ENCODE data around the gene SPOP. TPM values are rescaled to one million over a fixed set of nuclear protein-coding genes. Genes with fewer than 3 reads are reported as not detected.
A peak's percentile ranks its signal among the peaks of the same experiment; 100 is the strongest.

SPOP gene
- total RNA-seq, 1 donor from 2014 or later: 48.6 TPM

GRCh38 chr17:49624896-49625295, 53.0 kb downstream of the SPOP start:
- no peaks in the 10 kb centered on the region for H3K27me3 ChIP-seq (ENCODE audit: insufficient read depth, low read length)
- no peak for TF ChIP-seq EZH2 (IDR thresholded peaks at IDR 0.05; ENCODE audit: insufficient read depth, low read length)
- TF ChIP-seq, protein P1, sequence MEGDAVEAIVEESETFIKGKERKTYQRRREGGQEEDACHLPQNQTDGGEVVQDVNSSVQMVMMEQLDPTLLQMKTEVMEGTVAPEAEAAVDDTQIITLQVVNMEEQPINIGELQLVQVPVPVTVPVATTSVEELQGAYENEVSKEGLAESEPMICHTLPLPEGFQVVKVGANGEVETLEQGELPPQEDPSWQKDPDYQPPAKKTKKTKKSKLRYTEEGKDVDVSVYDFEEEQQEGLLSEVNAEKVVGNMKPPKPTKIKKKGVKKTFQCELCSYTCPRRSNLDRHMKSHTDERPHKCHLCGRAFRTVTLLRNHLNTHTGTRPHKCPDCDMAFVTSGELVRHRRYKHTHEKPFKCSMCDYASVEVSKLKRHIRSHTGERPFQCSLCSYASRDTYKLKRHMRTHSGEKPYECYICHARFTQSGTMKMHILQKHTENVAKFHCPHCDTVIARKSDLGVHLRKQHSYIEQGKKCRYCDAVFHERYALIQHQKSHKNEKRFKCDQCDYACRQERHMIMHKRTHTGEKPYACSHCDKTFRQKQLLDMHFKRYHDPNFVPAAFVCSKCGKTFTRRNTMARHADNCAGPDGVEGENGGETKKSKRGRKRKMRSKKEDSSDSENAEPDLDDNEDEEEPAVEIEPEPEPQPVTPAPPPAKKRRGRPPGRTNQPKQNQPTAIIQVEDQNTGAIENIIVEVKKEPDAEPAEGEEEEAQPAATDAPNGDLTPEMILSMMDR (IDR thresholded peaks at IDR 0.05; ENCODE audit: insufficient read depth, low read depth, low read length): no peak
- H3K9me3 ChIP-seq (ENCODE audit: insufficient read depth, low read depth, low read length): no peaks in the 10 kb centered on the region
- no peak for FAIRE-seq
- no peaks in the 10 kb centered on the region for H3K9me3 Mint-ChIP-seq (ENCODE audit: unreplicated experiment)
- peaks cover 47% of the 10 kb centered on the region for H4K20me1 ChIP-seq (ENCODE audit: insufficient read depth, low read length)
- peaks cover 12% of the 10 kb centered on the region for H3K36me3 Mint-ChIP-seq (ENCODE audit: low read depth, unreplicated experiment)
- H3K4me1 ChIP-seq (ENCODE audit: insufficient read depth, low read length): no peaks in the 10 kb centered on the region
- H3K9ac ChIP-seq (ENCODE audit: low read length): no peak overlapping the region
- no peak overlapping the region for H3K4me3 ChIP-seq (ENCODE audit: insufficient read depth, low read depth, low read length)
- H3K27ac Mint-ChIP-seq (ENCODE audit: unreplicated experiment): no peak overlapping the region
- DNase-seq (ENCODE audit: low read depth): peak; percentile 51
- H3K27me3 Mint-ChIP-seq (ENCODE audit: low read depth, unreplicated experiment): no peaks in the 10 kb centered on the region
- no peak overlapping the region for H3K4me3 Mint-ChIP-seq (ENCODE audit: unreplicated experiment)
- no peak overlapping the region for H3K27ac ChIP-seq (ENCODE audit: low read depth, low read length)
- H3K36me3 ChIP-seq (ENCODE audit: insufficient read depth, low read length): peaks cover 7% of the 10 kb centered on the region
- peaks cover 11% of the 10 kb centered on the region for H3K4me1 Mint-ChIP-seq (ENCODE audit: low read depth, unreplicated experiment)
- H3K4me2 ChIP-seq (ENCODE audit: low read length): no peak overlapping the region
- H3K79me2 ChIP-seq (ENCODE audit: insufficient read depth, low read length): peaks cover 41% of the 10 kb centered on the region
- H2AFZ ChIP-seq (ENCODE audit: low read depth, low read length): no peak overlapping the region

- Mint-ChIP-seq H3K36me3 (ENCODE audit: low read depth, unreplicated experiment) (peaks cover 16% of the 10 kb centered on the region), H3K27ac (ENCODE audit: unreplicated experiment) (no peak overlapping the region), H3K4me1 (ENCODE audit: low read depth, unreplicated experiment) (no peaks in the 10 kb centered on the region), H3K4me3 (ENCODE audit: unreplicated experiment) (no peak overlapping the region), H3K27me3 (ENCODE audit: low read depth, unreplicated experiment) (no peaks in the 10 kb centered on the region), H3K9me3 (ENCODE audit: unreplicated experiment) (no peaks in the 10 kb centered on the region)
- no peaks in the 10 kb centered on the region for H3K9me3 ChIP-seq (ENCODE audit: insufficient read depth, low read depth, low read length)
- peaks cover 13% of the 10 kb centered on the region for H3K36me3 ChIP-seq (ENCODE audit: insufficient read depth, low read length)
- H3K27ac ChIP-seq (ENCODE audit: low read depth, low read length): no peak overlapping the region
- H3K27me3 ChIP-seq (ENCODE audit: insufficient read depth, low read length): no peaks in the 10 kb centered on the region
- H3K79me2 ChIP-seq (ENCODE audit: insufficient read depth, low read length): peaks cover 25% of the 10 kb centered on the region
- H4K20me1 ChIP-seq (ENCODE audit: insufficient read depth, low read length): peaks cover 26% of the 10 kb centered on the region
- H3K9ac ChIP-seq (ENCODE audit: low read length): no peak overlapping the region
- DNase-seq (ENCODE audit: low read depth) (no peak), FAIRE-seq (no peak)
- TF ChIP-seq, protein P1 (IDR thresholded peaks at IDR 0.05; ENCODE audit: insufficient read depth, low read depth, low read length): no peak
- H3K4me1 ChIP-seq (ENCODE audit: insufficient read depth, low read length): no peaks in the 10 kb centered on the region
- no peak overlapping the region for H2AFZ ChIP-seq (ENCODE audit: low read depth, low read length)
- no peak overlapping the region for H3K4me2 ChIP-seq (ENCODE audit: low read length)
- no peak overlapping the region for H3K4me3 ChIP-seq (ENCODE audit: insufficient read depth, low read depth, low read length)
These were observed 55.9 kb downstream of the SPOP start for GRCh38 chr17:49621946-49622529.

- FAIRE-seq (no peak), DNase-seq (ENCODE audit: low read depth) (no peak)
- H3K4me1 ChIP-seq (ENCODE audit: insufficient read depth, low read length): no peaks in the 10 kb centered on the region
- H4K20me1 ChIP-seq (ENCODE audit: insufficient read depth, low read length): peaks cover 31% of the 10 kb centered on the region
- Mint-ChIP-seq H3K36me3 (ENCODE audit: low read depth, unreplicated experiment) (peaks cover 14% of the 10 kb centered on the region), H3K9me3 (ENCODE audit: unreplicated experiment) (no peaks in the 10 kb centered on the region), H3K27me3 (ENCODE audit: low read depth, unreplicated experiment) (no peaks in the 10 kb centered on the region), H3K4me1 (ENCODE audit: low read depth, unreplicated experiment) (no peaks in the 10 kb centered on the region), H3K4me3 (ENCODE audit: unreplicated experiment) (no peak overlapping the region), H3K27ac (ENCODE audit: unreplicated experiment) (no peak overlapping the region)
- no peak overlapping the region for H3K9ac ChIP-seq (ENCODE audit: low read length)
- H3K27ac ChIP-seq (ENCODE audit: low read depth, low read length): no peak overlapping the region
- H3K9me3 ChIP-seq (ENCODE audit: insufficient read depth, low read depth, low read length): no peaks in the 10 kb centered on the region
- peaks cover 20% of the 10 kb centered on the region for H3K79me2 ChIP-seq (ENCODE audit: insufficient read depth, low read length)
- no peaks in the 10 kb centered on the region for H3K27me3 ChIP-seq (ENCODE audit: insufficient read depth, low read length)
- H3K4me2 ChIP-seq (ENCODE audit: low read length): no peak overlapping the region
- TF ChIP-seq, protein P1 (IDR thresholded peaks at IDR 0.05; ENCODE audit: insufficient read depth, low read depth, low read length): no peak
- TF ChIP-seq EZH2 (IDR thresholded peaks at IDR 0.05; ENCODE audit: insufficient read depth, low read length): no peak
- peaks cover 13% of the 10 kb centered on the region for H3K36me3 ChIP-seq (ENCODE audit: insufficient read depth, low read length)
- H2AFZ ChIP-seq (ENCODE audit: low read depth, low read length): no peak overlapping the region
- no peak overlapping the region for H3K4me3 ChIP-seq (ENCODE audit: insufficient read depth, low read depth, low read length)
These were observed 56.5 kb downstream of the SPOP start for GRCh38 chr17:49621420-49621819.
